ENCODE measurements around the gene CDIP1.

Gene CDIP1

GRCh38 chr16:4513086-4513860, 25.3 kb downstream of the CDIP1 start:
- Histone ChIP-seq H4K20me1 (ENCODE audit: insufficient read depth, low read length) (0 out of 2 replicates have a peak, but pooled peaks cover 5% of the 10 kb centered on the region), H2AFZ (ENCODE audit: low read depth, low read length) (no peak overlapping the region), H3K9ac (ENCODE audit: low read depth, low read length) (no peak overlapping the region), H3K4me2 (ENCODE audit: insufficient read depth, low read length) (no peak overlapping the region), H3K4me1 (ENCODE audit: insufficient read depth, low read length) (peaks cover 6% of the 10 kb centered on the region), H3K79me2 (ENCODE audit: insufficient read depth, low read length) (no peaks in the 10 kb centered on the region), H3K27me3 (ENCODE audit: insufficient read depth, low read length, poor library complexity) (no peaks in the 10 kb centered on the region), H3K4me3 (ENCODE audit: low read depth in 1 of 2, low read length in 2 of 2) (no peak overlapping the region), H3K27ac (ENCODE audit: low read length) (no peak overlapping the region), H3K9me3 (ENCODE audit: insufficient read depth, low read length, severe bottlenecking) (no peaks in the 10 kb centered on the region), H3K36me3 (ENCODE audit: insufficient read depth, low read length) (peaks cover 44% of the 10 kb centered on the region)
- DNase-seq (no peak), ATAC-seq (ENCODE audit: insufficient read depth, low read depth) (no peak)
- TF ChIP-seq EZH2 (IDR thresholded peaks at IDR 0.05; ENCODE audit: borderline replicate concordance, low read depth, low read length, severe bottlenecking) (no peak), CTCF (IDR thresholded peaks at IDR 0.05; ENCODE audit: borderline replicate concordance, extremely low read depth, low read length, poor library complexity, severe bottlenecking) (no peak)

- H3K4me2 ChIP-seq (ENCODE audit: insufficient read depth, low read length): no peak overlapping the region
- DNase-seq: no peak
- no peaks in the 10 kb centered on the region for H3K27me3 ChIP-seq (ENCODE audit: insufficient read depth, low read length, poor library complexity)
- no peak for TF ChIP-seq CTCF (IDR thresholded peaks at IDR 0.05; ENCODE audit: borderline replicate concordance, extremely low read depth, low read length, poor library complexity, severe bottlenecking)
- no peak for TF ChIP-seq EZH2 (IDR thresholded peaks at IDR 0.05; ENCODE audit: borderline replicate concordance, low read depth, low read length, severe bottlenecking)
- H4K20me1 ChIP-seq (ENCODE audit: insufficient read depth, low read length): 0 out of 2 replicates have a peak, but pooled peaks cover 5% of the 10 kb centered on the region
- no peak overlapping the region for H3K27ac ChIP-seq (ENCODE audit: low read length)
- peaks cover 52% of the 10 kb centered on the region for H3K36me3 ChIP-seq (ENCODE audit: insufficient read depth, low read length)
- no peaks in the 10 kb centered on the region for H3K79me2 ChIP-seq (ENCODE audit: insufficient read depth, low read length)
- no peak overlapping the region for H3K9ac ChIP-seq (ENCODE audit: low read depth, low read length)
- H2AFZ ChIP-seq (ENCODE audit: low read depth, low read length): no peak overlapping the region
- H3K9me3 ChIP-seq (ENCODE audit: insufficient read depth, low read length, severe bottlenecking): no peaks in the 10 kb centered on the region
- no peak overlapping the region for H3K4me3 ChIP-seq (ENCODE audit: low read depth in 1 of 2, low read length in 2 of 2)
- H3K4me1 ChIP-seq (ENCODE audit: insufficient read depth, low read length): peaks cover 6% of the 10 kb centered on the region
- ATAC-seq (ENCODE audit: insufficient read depth, low read depth): no peak
Observed at GRCh38 chr16:4512473-4512872, 26.1 kb downstream of the CDIP1 start.

- peak; percentile 56; the same call in 2 of the 3 replicates for ATAC-seq (ENCODE audit: insufficient read depth, low read depth)
- H3K4me1 ChIP-seq (ENCODE audit: insufficient read depth, low read length): peaks cover 6% of the 10 kb centered on the region
- H3K4me3 ChIP-seq (ENCODE audit: low read depth in 1 of 2, low read length in 2 of 2): no peak overlapping the region
- no peak overlapping the region for H3K27ac ChIP-seq (ENCODE audit: low read length)
- no peak overlapping the region for H3K4me2 ChIP-seq (ENCODE audit: insufficient read depth, low read length)
- TF ChIP-seq CTCF (IDR thresholded peaks at IDR 0.05; ENCODE audit: borderline replicate concordance, extremely low read depth, low read length, poor library complexity, severe bottlenecking): peak; percentile 58
- TF ChIP-seq EZH2 (IDR thresholded peaks at IDR 0.05; ENCODE audit: borderline replicate concordance, low read depth, low read length, severe bottlenecking): no peak
- H3K36me3 ChIP-seq (ENCODE audit: insufficient read depth, low read length): peaks cover 61% of the 10 kb centered on the region
- no peaks in the 10 kb centered on the region for H3K79me2 ChIP-seq (ENCODE audit: insufficient read depth, low read length)
- H2AFZ ChIP-seq (ENCODE audit: low read depth, low read length): no peak overlapping the region
- no peak overlapping the region for H3K9ac ChIP-seq (ENCODE audit: low read depth, low read length)
- no peaks in the 10 kb centered on the region for H3K27me3 ChIP-seq (ENCODE audit: insufficient read depth, low read length, poor library complexity)
- H4K20me1 ChIP-seq (ENCODE audit: insufficient read depth, low read length): 0 out of 2 replicates have a peak, but pooled peaks cover 5% of the 10 kb centered on the region
- H3K9me3 ChIP-seq (ENCODE audit: insufficient read depth, low read length, severe bottlenecking): no peaks in the 10 kb centered on the region
- peak; percentile 33 for DNase-seq
Observed at GRCh38 chr16:4511441-4512082, 27.0 kb downstream of the CDIP1 start.

All from DND-41 (cell line).